ENCODE data around the gene TSPYL4.

DNA sequence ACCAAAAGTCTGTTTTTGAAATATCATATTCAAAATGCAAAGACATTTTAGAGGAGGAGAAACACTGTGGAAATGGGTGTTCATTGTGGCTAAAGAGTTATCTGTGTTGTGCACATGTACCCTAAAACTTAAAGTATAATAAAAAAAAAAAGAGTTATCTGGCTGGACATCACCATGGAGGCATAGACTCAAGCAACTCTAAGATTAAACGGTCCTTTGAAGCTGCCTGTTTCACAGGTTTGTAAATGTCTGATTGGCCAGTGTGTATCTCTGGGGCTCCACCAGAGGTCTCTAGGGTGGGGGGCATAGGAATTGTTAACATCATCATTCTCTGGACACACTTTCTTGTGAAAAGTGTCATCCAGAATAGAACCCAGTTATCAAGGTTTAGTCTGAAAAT lies 39.2 kb downstream of the TSPYL4 start:
- TF ChIP-seq, protein P1, sequence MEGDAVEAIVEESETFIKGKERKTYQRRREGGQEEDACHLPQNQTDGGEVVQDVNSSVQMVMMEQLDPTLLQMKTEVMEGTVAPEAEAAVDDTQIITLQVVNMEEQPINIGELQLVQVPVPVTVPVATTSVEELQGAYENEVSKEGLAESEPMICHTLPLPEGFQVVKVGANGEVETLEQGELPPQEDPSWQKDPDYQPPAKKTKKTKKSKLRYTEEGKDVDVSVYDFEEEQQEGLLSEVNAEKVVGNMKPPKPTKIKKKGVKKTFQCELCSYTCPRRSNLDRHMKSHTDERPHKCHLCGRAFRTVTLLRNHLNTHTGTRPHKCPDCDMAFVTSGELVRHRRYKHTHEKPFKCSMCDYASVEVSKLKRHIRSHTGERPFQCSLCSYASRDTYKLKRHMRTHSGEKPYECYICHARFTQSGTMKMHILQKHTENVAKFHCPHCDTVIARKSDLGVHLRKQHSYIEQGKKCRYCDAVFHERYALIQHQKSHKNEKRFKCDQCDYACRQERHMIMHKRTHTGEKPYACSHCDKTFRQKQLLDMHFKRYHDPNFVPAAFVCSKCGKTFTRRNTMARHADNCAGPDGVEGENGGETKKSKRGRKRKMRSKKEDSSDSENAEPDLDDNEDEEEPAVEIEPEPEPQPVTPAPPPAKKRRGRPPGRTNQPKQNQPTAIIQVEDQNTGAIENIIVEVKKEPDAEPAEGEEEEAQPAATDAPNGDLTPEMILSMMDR (IDR thresholded peaks at IDR 0.05; ENCODE audit: insufficient read depth, low read length, poor library complexity, severe bottlenecking), result no peak
- no peak for TF ChIP-seq EZH2phosphoT487 (conservative IDR thresholded peaks at IDR 0.05; ENCODE audit: low read length)
